Osteocyte (in vitro differentiated cells): ENCODE measurements around the gene CXCL16. TPM values are rescaled to one million over a fixed set of nuclear protein-coding genes. Genes with fewer than 3 reads are reported as not detected.
"Not testable (repeated sequence)": the region's sequence is repeated elsewhere in the genome, so short reads cannot be mapped to it uniquely, and the experiment has no call there.

ENCODE experiments used
- DNase-seq: peaks from one replicate; pipeline ENCODE4 v3.0.0; 2021; ENCODE audit warnings: mixed read lengths; ENCODE audit not compliant: unreplicated experiment; ENCODE audit errors: extremely low spot score
- H3K27ac Mint-ChIP-seq: one replicate; pipeline ENCODE4 v1.8.0; 2021; ENCODE audit warnings: mild to moderate bottlenecking, mixed read lengths; ENCODE audit not compliant: unreplicated experiment
- H3K27me3 Mint-ChIP-seq: one replicate; pipeline ENCODE4 v1.8.0; 2021; ENCODE audit warnings: mixed read lengths; ENCODE audit not compliant: unreplicated experiment
- H3K36me3 Mint-ChIP-seq: one replicate; pipeline ENCODE4 v1.8.0; 2021; ENCODE audit warnings: mixed read lengths; ENCODE audit not compliant: unreplicated experiment
- H3K4me1 Mint-ChIP-seq: one replicate; pipeline ENCODE4 v1.8.0; 2021; ENCODE audit warnings: mixed read lengths; ENCODE audit not compliant: unreplicated experiment
- H3K4me3 Mint-ChIP-seq: one replicate; pipeline ENCODE4 v1.8.0; 2021; ENCODE audit warnings: mild to moderate bottlenecking, moderate library complexity, mixed read lengths; ENCODE audit not compliant: unreplicated experiment
- H3K9me3 Mint-ChIP-seq: one replicate; pipeline ENCODE4 v1.8.0; 2021; ENCODE audit warnings: mixed read lengths; ENCODE audit not compliant: unreplicated experiment
- CTCF ChIP-seq: fragments of 200-600 bp; sonication (generic); IDR thresholded peaks from 2 replicates; pipeline ENCODE4 v1.5.0; 2021; ENCODE audit warnings: antibody characterized with exemption, mild to moderate bottlenecking, moderate library complexity
- total RNA-seq: library from RNA; stranded (reverse); gene quantifications from 2 replicates; pipeline ENCODE4 v1.2.1, GENCODE V29; 2021

Gene CXCL16
- total RNA-seq, 1 donor from 2014 or later, result 12.8 TPM

GRCh38 chr17:4718276-4718675 lies 21.5 kb downstream of the CXCL16 start:
- TF ChIP-seq CTCF, result no peak
- Mint-ChIP-seq H3K36me3 (peaks cover 8% of the 10 kb centered on the region), H3K4me3 (no peak overlapping the region), H3K4me1 (no peaks in the 10 kb centered on the region), H3K27me3 (no peaks in the 10 kb centered on the region), H3K9me3 (no peaks in the 10 kb centered on the region), H3K27ac (no peak overlapping the region)
- no peak for DNase-seq

- Mint-ChIP-seq H3K4me3 (no peak overlapping the region), H3K4me1 (no peaks in the 10 kb centered on the region), H3K36me3 (peaks cover 8% of the 10 kb centered on the region), H3K27me3 (no peaks in the 10 kb centered on the region), H3K27ac (no peak overlapping the region), H3K9me3 (no peaks in the 10 kb centered on the region)
- DNase-seq, result no peak
- TF ChIP-seq CTCF, result no peak
Observed at GRCh38 chr17:4717791-4718190, 21.9 kb downstream of the CXCL16 start.

GRCh38 chr17:4716081-4716480 lies 23.6 kb downstream of the CXCL16 start:
- no peak for DNase-seq
- Mint-ChIP-seq H3K9me3 (no peaks in the 10 kb centered on the region), H3K36me3 (peaks cover 8% of the 10 kb centered on the region), H3K27ac (no peak overlapping the region), H3K4me1 (peaks cover 5% of the 10 kb centered on the region), H3K4me3 (no peak overlapping the region), H3K27me3 (no peaks in the 10 kb centered on the region)
- TF ChIP-seq CTCF, result no peak

- Mint-ChIP-seq H3K9me3 (no peaks in the 10 kb centered on the region), H3K27ac (no peak overlapping the region), H3K4me1 (peaks cover 6% of the 10 kb centered on the region), H3K4me3 (no peak overlapping the region), H3K27me3 (no peaks in the 10 kb centered on the region), H3K36me3 (peaks cover 6% of the 10 kb centered on the region)
- no peak for DNase-seq
- no peak for TF ChIP-seq CTCF
Observed at GRCh38 chr17:4715063-4715744, 24.5 kb downstream of the CXCL16 start.

GRCh38 chr17:4714340-4715062 lies 25.2 kb downstream of the CXCL16 start:
- H3K9me3 Mint-ChIP-seq, H3K4me3 Mint-ChIP-seq, DNase-seq, H3K36me3 Mint-ChIP-seq, H3K27me3 Mint-ChIP-seq, H3K27ac Mint-ChIP-seq: not testable (repeated sequence)
- peaks cover 11% of the 10 kb centered on the region for H3K4me1 Mint-ChIP-seq
